ENCODE measurements around the gene CCL14. TPM values are rescaled to one million over a fixed set of nuclear protein-coding genes. Genes with fewer than 3 reads are reported as not detected.

CCL14 gene
- total and polyA plus RNA-seq, 9 of the 15 experiments (the other 6 are each of a cell fraction or from before 2014, with no cell fraction given), result not detected

- Histone ChIP-seq H3K4me3 (no peak overlapping the region), H3K9me1 (ENCODE audit: control insufficient read depth, insufficient read depth, low read length) (peaks cover 3% of the 10 kb centered on the region), H3K9ac (ENCODE audit: insufficient read depth in 1 of 2, low read depth in 2 of 2, low read length in 2 of 2) (no peak overlapping the region), H3K9me3 (replicated peaks; ENCODE audit: control insufficient read depth, insufficient read depth, low read depth, low read length) (no peaks in the 10 kb centered on the region), H3K4me1 (replicated peaks in 1 of 2; ENCODE audit: control insufficient read depth in 2 of 2, insufficient read depth in 2 of 2, low read length in 2 of 2) (peaks cover 7 to 18% of the 10 kb centered on the region in 2 experiments; a peak in 3 of 5 replicates), H4K20me1 (replicated peaks; ENCODE audit: control insufficient read depth, insufficient read depth, low read length) (no peaks in the 10 kb centered on the region), H3K79me2 (ENCODE audit: control insufficient read depth, insufficient read depth, low read length) (no peaks in the 10 kb centered on the region), H3K27me3 (ENCODE audit: control insufficient read depth in 2 of 2, insufficient read depth in 2 of 2, low read length in 2 of 2) (no peaks in the 10 kb centered on the region), H3K36me3 (ENCODE audit: control insufficient read depth, insufficient read depth, low read length) (no peaks in the 10 kb centered on the region), H3K27ac (ENCODE audit: extremely low read depth, low read depth, low read length) (no peak overlapping the region), H3K4me2 (ENCODE audit: insufficient read depth, low read length) (no peak overlapping the region), H2AFZ (ENCODE audit: low read depth, low read length) (no peak overlapping the region)
- ChIA-PET POLR2A (interaction anchor here (1.2 to 1.3 kb wide), 2 partner anchors 9 to 13 kb away, joined by 4 to 6 read pairs; no protein-coding TSS in a partner anchor), CTCF (ENCODE audit: low intra/inter-chr PET ratio) (no interaction called here)
- DNase-seq (ENCODE audit: extremely low read depth in 1 of 4, low spot score in 3 of 4), result no peak
- BruUV-seq (replicated peaks), result no TSS peak
- no peak for FAIRE-seq
- TF ChIP-seq ZNF134 (CRISPR knock-in tag; conservative IDR thresholded peaks at IDR 0.05) (no peak), FOXA1 (IDR thresholded peaks at IDR 0.05; ENCODE audit: borderline replicate concordance) (no peak), NR2C1 (IDR thresholded peaks at IDR 0.05) (no peak), NR2C1 (tag; IDR thresholded peaks at IDR 0.05) (no peak), ELK3 (CRISPR knock-in tag; IDR thresholded peaks at IDR 0.05) (no peak), ZNF707 (CRISPR knock-in tag; conservative IDR thresholded peaks at IDR 0.05) (no peak), MXI1 (IDR thresholded peaks at IDR 0.05; ENCODE audit: low read depth, low read length) (no peak), ZNF143 (CRISPR knock-in tag; IDR thresholded peaks at IDR 0.05) (no peak), GABPA (tag; conservative IDR thresholded peaks at IDR 0.05; ENCODE audit: low read depth) (no peak), E2F8 (IDR thresholded peaks at IDR 0.05; ENCODE audit: low read depth, partially characterized antibody) (no peak), USF2 (CRISPR knock-in tag; IDR thresholded peaks at IDR 0.05) (no peak), ARNT (IDR thresholded peaks at IDR 0.05) (no peak)
- WGBS (ENCODE audit: insufficient coverage, low coverage, missing lambda C conversion rate), result 38% methylated on average over 3 of the region's 4 CpGs
- no peak for ATAC-seq
- intact Hi-C loops (cut with micrococcal nuclease), result loop anchor here (5.0 to 10.0 kb wide), 2 partner anchors 97 to 179 kb away; partner anchors contain the start of gene C17orf50
- in situ Hi-C loops (cut with MboI), result no loop called here
Observed at GRCh38 chr17:35944151-35944550, 42.4 kb downstream of the CCL14 start.

Data from K562 (cell line).